Suppressor macrophage treated with lipopolysaccharide for 4 hours (primary cell): ENCODE measurements around the gene PGAP3.
"Not testable (repeated sequence)": the region's sequence is repeated elsewhere in the genome, so short reads cannot be mapped to it uniquely, and the experiment has no call there.

Experiments
- DNase-seq: peaks from one replicate; pipeline ENCODE4 v3.0.0-alpha.2; 2020

The PGAP3 gene, protein sequence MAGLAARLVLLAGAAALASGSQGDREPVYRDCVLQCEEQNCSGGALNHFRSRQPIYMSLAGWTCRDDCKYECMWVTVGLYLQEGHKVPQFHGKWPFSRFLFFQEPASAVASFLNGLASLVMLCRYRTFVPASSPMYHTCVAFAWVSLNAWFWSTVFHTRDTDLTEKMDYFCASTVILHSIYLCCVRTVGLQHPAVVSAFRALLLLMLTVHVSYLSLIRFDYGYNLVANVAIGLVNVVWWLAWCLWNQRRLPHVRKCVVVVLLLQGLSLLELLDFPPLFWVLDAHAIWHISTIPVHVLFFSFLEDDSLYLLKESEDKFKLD

GRCh38 chr17:39687546-39688474 lies at the start of gene PGAP3:
Gene PGAP3 (minus strand): TSS chr17:39688057. CDS start chr17:39688014, 43 bp downstream.
- DNase-seq = peak; percentile 86

DNA sequence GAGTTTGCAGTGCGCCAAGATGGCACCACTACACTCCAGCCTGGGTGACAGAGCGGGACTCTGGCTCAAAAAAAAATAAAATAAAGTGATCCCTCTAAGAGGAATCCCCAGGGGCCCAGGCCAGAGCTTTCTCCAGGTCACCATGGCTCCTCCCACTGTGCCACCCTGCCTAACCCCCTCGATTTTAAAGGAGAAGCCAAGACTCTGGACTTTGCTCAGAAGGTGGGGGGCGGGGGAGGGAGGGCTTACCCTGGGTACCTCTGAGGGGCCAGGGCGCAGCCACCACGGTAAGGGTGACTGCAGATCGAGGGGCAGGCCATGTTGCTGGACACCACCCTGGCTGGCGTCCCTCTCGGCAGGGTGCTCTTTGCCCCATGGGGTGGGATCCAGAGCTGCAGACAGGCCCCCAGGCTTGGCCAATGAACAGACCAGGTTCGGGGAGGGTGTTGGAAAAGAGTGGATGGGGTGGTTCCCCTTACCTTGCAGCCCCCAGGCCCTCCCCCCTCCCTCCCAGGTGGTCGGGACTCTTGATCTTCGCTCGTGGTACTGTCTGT lies 49.4 kb upstream of the PGAP3 start:
- no peak for DNase-seq

- no peak for DNase-seq
Observed at GRCh38 chr17:39736319-39737165, 48.7 kb upstream of the PGAP3 start.

- DNase-seq = no peak
Observed at GRCh38 chr17:39735882-39736281, 48.0 kb upstream of the PGAP3 start.

GRCh38 chr17:39732586-39732985 lies 44.7 kb upstream of the PGAP3 start:
- no peak for DNase-seq

DNA sequence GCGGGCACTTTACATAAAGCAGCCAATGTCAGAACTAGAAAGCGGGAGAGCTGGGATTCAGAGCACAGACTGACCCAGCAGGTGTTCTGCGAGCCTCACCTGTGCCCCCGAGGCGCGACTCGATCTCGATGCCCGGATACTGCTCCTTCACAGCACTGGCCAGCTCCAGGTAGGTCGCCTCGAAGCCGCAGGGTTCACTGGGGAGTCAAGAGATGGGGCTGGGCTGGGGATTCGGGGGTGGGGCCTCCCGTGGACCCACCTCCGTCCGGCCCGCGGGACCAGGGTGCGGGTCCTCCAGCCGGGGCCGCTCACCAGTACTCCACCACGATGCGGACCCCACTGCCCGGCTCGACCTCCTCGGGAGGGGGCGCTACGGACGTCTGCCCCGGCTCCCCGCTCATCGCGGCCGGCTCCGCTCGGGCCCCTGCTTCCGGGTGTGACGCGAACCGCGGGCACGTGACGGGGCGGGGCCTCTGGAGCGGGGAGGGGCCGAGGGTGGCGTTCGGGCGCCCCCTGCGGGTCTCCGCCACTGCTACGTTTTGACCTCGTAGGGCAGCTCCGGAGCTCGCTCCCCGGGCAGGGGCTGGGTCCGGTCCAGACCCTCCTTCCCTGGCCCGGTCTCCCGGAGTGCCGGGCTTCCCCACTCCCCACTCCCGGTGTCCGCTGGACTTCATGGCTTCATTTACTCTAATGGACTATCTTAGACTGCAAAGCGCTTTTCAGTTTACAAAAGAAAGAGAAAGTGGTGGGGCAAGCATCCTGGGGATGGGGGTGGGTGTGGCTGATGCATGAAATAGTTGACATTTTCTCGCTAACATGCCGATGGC lies 42.5 kb upstream of the PGAP3 start, which contains the start of gene MIEN1:
Gene MIEN1 (minus strand): TSS at position 438 of the 827 bp plus-strand sequence. CDS start 37 bp downstream, at position 401.
- DNase-seq = peak; percentile 95

DNA sequence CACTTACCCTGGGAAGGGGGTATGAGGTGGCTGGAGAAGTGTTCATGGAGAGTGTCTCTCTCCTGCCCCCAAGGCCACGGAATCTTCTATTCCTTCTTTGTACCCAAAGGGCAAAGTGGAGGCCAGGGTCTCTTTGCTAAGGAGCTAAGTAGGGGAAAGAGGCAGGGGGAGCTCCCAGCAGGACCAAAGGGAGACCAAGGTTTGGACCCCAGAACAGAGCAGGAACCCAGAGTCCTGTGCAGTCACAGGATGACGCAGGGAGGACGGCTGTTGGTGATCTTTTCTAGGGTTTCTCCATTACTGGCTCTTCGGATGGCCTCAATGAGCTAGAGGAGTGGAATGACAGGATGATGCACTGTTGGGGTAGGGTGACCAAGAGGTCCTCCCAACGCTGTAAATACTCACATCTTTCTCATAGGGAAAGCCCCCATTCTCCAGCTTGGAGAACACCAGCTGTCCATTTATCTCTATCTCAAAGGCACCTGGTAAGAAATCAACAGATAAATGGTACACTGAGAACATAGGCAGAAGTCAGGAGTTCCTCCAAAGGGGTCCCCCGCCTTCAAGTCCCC lies 41.5 kb upstream of the PGAP3 start:
- DNase-seq = no peak

DNA sequence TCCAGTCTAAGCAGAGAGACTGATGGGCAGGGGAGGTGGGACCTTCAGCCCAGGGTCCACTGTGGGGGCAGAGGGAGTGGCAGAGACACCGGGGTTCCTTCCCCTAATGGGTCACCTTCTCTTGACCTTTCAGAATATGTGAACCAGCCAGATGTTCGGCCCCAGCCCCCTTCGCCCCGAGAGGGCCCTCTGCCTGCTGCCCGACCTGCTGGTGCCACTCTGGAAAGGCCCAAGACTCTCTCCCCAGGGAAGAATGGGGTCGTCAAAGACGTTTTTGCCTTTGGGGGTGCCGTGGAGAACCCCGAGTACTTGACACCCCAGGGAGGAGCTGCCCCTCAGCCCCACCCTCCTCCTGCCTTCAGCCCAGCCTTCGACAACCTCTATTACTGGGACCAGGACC lies 39.7 kb upstream of the PGAP3 start:
- no peak for DNase-seq

- no peak for DNase-seq
Observed at GRCh38 chr17:39726617-39727016, 38.8 kb upstream of the PGAP3 start.

GRCh38 chr17:39725923-39726322 lies 38.1 kb upstream of the PGAP3 start:
- DNase-seq = not testable (repeated sequence)

DNA sequence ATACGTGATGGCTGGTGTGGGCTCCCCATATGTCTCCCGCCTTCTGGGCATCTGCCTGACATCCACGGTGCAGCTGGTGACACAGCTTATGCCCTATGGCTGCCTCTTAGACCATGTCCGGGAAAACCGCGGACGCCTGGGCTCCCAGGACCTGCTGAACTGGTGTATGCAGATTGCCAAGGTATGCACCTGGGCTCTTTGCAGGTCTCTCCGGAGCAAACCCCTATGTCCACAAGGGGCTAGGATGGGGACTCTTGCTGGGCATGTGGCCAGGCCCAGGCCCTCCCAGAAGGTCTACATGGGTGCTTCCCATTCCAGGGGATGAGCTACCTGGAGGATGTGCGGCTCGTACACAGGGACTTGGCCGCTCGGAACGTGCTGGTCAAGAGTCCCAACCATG lies 36.9 kb upstream of the PGAP3 start:
- no peak for DNase-seq

- DNase-seq = no peak
Observed at GRCh38 chr17:39722965-39723848, 35.4 kb upstream of the PGAP3 start.

DNA sequence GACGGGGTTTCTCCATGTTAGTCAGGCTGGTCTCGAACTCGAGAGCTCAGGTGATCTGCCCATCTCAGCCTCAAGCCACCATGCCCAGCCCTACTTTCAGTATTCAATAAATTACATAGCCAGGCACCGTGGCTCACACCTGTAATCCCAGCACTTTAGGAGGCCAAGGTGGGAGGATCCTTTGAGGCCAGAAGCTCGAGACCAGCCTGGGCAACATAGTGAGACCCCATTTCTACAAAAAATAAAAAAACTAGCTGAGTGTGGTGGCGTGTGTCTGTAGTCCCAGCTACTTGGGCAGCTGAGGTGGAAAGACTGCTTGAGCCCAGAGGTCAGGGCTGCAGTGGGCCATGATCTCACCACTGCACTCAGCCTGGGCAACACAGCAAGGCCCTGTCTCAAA lies 34.2 kb upstream of the PGAP3 start:
- no peak for DNase-seq

DNA sequence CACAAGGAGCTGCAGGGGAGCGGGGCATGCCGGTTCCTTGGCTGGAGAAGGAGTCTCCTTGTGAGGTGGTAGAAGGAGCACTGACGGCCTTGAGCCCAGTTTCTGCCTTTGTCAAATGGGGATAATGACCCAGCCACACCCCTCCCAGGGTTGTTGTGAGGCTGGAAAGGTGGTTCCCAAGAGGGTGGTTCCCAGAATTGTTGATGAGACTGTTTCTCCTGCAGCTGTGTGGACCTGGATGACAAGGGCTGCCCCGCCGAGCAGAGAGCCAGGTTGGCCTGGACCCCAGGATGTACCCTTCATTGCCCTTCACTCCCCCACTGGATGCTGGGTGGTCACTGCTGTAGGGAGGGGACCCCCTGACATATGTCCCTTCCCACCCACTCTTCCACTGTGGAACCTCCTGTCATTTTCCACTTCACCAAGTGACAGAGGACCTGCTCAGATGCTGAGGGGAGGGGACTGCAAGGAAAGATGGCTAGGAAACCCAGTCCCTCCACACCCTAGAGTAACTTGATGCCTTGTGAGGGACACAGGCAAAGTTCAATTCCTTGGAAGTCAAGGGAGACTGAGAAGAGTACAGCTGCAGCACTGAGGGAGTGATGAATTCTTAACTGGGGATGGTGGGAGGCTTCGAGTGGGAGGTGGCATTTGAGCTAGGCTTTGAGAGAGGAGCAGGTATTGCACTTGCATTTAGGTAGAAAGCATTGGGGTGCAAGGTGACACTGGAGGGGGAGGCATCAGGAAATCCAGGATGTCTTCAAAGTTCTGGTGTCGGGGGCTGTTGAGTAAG lies 31.9 kb upstream of the PGAP3 start:
- DNase-seq = no peak

GRCh38 chr17:39717660-39718059 lies 29.8 kb upstream of the PGAP3 start:
- no peak for DNase-seq

DNA sequence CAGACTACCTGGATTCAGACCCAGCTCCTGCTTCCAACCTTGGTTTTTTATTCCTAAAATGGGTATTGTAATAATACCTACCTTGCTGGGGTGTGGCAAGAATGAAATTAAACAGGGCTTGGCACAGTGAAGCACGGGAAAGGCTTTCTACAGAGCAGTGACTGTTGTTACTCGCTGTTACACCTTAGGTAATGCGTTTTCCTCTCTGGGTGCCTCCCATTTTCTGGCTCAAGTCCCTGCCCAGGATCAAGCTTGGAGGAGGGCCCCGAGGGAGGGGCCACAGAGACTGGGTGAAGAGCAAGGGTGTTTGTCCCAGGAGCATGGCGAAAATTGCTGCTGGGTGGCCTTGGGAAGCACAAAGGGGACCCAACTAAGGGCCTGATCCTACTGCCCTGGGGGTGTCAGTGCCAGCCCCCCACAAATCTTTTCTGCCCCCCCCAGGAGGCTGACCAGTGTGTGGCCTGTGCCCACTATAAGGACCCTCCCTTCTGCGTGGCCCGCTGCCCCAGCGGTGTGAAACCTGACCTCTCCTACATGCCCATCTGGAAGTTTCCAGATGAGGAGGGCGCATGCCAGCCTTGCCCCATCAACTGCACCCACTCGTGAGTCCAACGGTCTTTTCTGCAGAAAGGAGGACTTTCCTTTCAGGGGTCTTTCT lies 29.2 kb upstream of the PGAP3 start:
- DNase-seq = no peak

DNA sequence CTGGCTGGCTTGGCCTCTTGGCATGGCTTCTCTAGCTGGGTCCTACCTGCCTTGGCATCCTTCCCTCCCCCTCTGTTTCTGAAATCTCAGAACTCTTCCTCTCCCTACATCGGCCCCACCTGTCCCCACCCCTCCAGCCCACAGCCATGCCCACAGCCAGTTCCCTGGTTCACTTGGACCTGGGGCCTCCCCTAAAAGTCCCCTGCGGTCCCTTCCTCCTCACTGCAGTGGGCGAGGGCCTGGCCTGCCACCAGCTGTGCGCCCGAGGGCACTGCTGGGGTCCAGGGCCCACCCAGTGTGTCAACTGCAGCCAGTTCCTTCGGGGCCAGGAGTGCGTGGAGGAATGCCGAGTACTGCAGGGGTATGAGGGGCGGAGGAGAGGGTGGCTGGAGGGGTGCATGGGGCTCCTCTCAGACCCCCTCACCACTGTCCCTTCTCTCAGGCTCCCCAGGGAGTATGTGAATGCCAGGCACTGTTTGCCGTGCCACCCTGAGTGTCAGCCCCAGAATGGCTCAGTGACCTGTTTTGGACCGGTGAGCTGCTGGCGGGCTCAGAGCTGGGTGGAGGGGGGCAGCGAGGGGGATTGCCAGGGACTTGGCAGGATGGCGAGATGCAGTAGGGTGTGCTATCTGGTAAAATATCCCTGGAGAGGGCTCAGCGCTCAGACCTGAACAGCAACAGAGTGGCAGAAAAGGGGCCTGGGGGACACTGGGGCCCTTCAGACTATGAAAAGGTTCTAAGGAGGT lies 28.4 kb upstream of the PGAP3 start:
- no peak for DNase-seq
